ENCODE results near the gene ANKRD37.

GRCh38 chr4:185387957-185388356 is 8.7 kb upstream of the ANKRD37 start:
- TF ChIP-seq CTCF (conservative IDR thresholded peaks at IDR 0.05 in 1 of 2, IDR thresholded peaks at IDR 0.05 in 1 of 2; ENCODE audit: extremely low read depth in 1 of 2, insufficient read depth in 1 of 2, low read depth in 1 of 2, low read length in 2 of 2) = no peak
- no peak for TF ChIP-seq EZH2 (IDR thresholded peaks at IDR 0.05; ENCODE audit: borderline replicate concordance, low read length)
